K562 (cell line): ENCODE results near the gene ZNF135.

Experiments
- BRCA1 ChIP-seq, 2 experiments: fragments of 450-650 bp in 1 of 2; sonication (generic) in 1 of 2; formaldehyde crosslinking in 1 of 2; IDR thresholded peaks; 2 replicates each; pipeline versions ENCODE4 v1.5.0 to v1.6.1; 2017 to 2020; ENCODE audit warnings: mild to moderate bottlenecking in 1 of 2, missing genetic modification reagents in 1 of 2
- CHD4 ChIP-seq: fragments of 200-600 bp; sonication (generic); IDR thresholded peaks from 3 replicates; pipeline ENCODE4 v1.6.1; 2012; ENCODE audit warnings: low read depth, mild to moderate bottlenecking, mixed read lengths, low read length, inconsistent platforms; ENCODE audit not compliant: insufficient read depth, insufficient replicate concordance, poor library complexity, severe bottlenecking
- CTCF ChIP-seq, 3 experiments: IDR thresholded peaks in 2 of 3; conservative IDR thresholded peaks in 1 of 3; 2 replicates each; pipeline ENCODE4 v1.5.1; 2011 to 2012; ENCODE audit warnings: low read length in 3 of 3, mild to moderate bottlenecking in 3 of 3, control low read depth in 2 of 3, improper control_type of control experiment in 1 of 3, inconsistent platforms in 1 of 3, low read depth in 1 of 3, mixed read lengths in 1 of 3, moderate library complexity in 1 of 3; ENCODE audit not compliant: insufficient read depth in 2 of 3
- ELK1 ChIP-seq: sonication (generic); formaldehyde crosslinking; IDR thresholded peaks from 2 replicates; pipeline ENCODE4 v1.8.1; 2022; ENCODE audit warnings: missing genetic modification reagents
- ETV6 ChIP-seq, 3 experiments: fragments of 150-350 bp in 1 of 3; sonication (generic) in 1 of 3; formaldehyde crosslinking in 1 of 3; IDR thresholded peaks; 2 replicates each; pipeline versions ENCODE4 v1.6.1 to v1.8.0; 2014 to 2022; ENCODE audit warnings: borderline replicate concordance in 2 of 3, low read depth in 2 of 3, antibody characterized with exemption in 1 of 3, low read length in 1 of 3, mild to moderate bottlenecking in 1 of 3, missing genetic modification reagents in 1 of 3
- MAFK ChIP-seq: IDR thresholded peaks from 2 replicates; pipeline ENCODE4 v1.6.1; 2011; ENCODE audit warnings: low read length, improper control_type of control experiment
- MYC ChIP-seq, 2 experiments: fragments of 250-450 bp in 1 of 2; sonication (Bioruptor Pico) in 1 of 2; IDR thresholded peaks; 2 replicates each; pipeline versions ENCODE4 v1.5.1 to v1.6.1; 2012 to 2021; ENCODE audit warnings: low read depth in 2 of 2, borderline replicate concordance in 1 of 2, improper control_type of control experiment in 1 of 2, low read length in 1 of 2, mild to moderate bottlenecking in 1 of 2, moderate library complexity in 1 of 2
- RBBP5 ChIP-seq: fragments of 200-600 bp; sonication (generic); IDR thresholded peaks from 2 replicates; pipeline ENCODE4 v1.6.1; 2012; ENCODE audit warnings: borderline replicate concordance, mild to moderate bottlenecking, low read length, control low read depth, inconsistent platforms; ENCODE audit not compliant: insufficient read depth, poor library complexity, severe bottlenecking
- STAG1 ChIP-seq: sonication (generic); formaldehyde crosslinking; IDR thresholded peaks from 2 replicates; pipeline ENCODE4 v1.5.0; 2020; ENCODE audit warnings: missing genetic modification reagents, borderline replicate concordance
- THAP7 ChIP-seq: fragments of 250-450 bp; sonication (Bioruptor Pico); IDR thresholded peaks from 2 replicates; pipeline ENCODE4 v1.5.0; 2021
- USF1 ChIP-seq: sonication (generic); formaldehyde crosslinking; IDR thresholded peaks from 2 replicates; pipeline ENCODE4 v1.9.0; 2022; ENCODE audit warnings: mild to moderate bottlenecking, missing genetic modification reagents
- ZFP36 ChIP-seq: fragments of 150-350 bp; IDR thresholded peaks from 2 replicates; pipeline ENCODE4 v1.6.1; 2018; ENCODE audit warnings: low read length, low read depth; ENCODE audit not compliant: partially characterized antibody
- ZNF583 ChIP-seq: fragments of 250-450 bp; sonication (Bioruptor Pico); IDR thresholded peaks from 2 replicates; pipeline ENCODE4 v1.4.0; 2020

GRCh38 chr19:58118979-58119733 is 60.1 kb downstream of the ZNF135 start:
- no peak for TF ChIP-seq CTCF (IDR thresholded peaks at IDR 0.05 in 2 of 3, conservative IDR thresholded peaks at IDR 0.05 in 1 of 3; ENCODE audit: insufficient read depth in 2 of 3, low read depth in 1 of 3, low read length in 3 of 3)
- no peak for TF ChIP-seq CHD4
- TF ChIP-seq THAP7 (CRISPR knock-in tag), result no peak
- no peak for TF ChIP-seq ZFP36
- TF ChIP-seq ELK1 (CRISPR knock-in tag), result no peak
- TF ChIP-seq USF1 (CRISPR knock-in tag), result no peak
- no peak for TF ChIP-seq BRCA1 (IDR thresholded peaks at IDR 0.05)
- TF ChIP-seq BRCA1 (CRISPR knock-in tag; IDR thresholded peaks at IDR 0.05), result no peak
- no peak for TF ChIP-seq MYC (IDR thresholded peaks at IDR 0.05; ENCODE audit: low read depth, low read length)
- no peak for TF ChIP-seq MYC (CRISPR knock-in tag; IDR thresholded peaks at IDR 0.05; ENCODE audit: borderline replicate concordance, low read depth)
- no peak for TF ChIP-seq MAFK
- no peak for TF ChIP-seq RBBP5
- no peak for TF ChIP-seq STAG1 (CRISPR knock-in tag)
- no peak for TF ChIP-seq ZNF583 (CRISPR knock-in tag)
- TF ChIP-seq ETV6 (IDR thresholded peaks at IDR 0.05; ENCODE audit: borderline replicate concordance in 1 of 2, low read depth in 2 of 2, low read length in 1 of 2), result no peak
- TF ChIP-seq ETV6 (CRISPR knock-in tag; IDR thresholded peaks at IDR 0.05; ENCODE audit: borderline replicate concordance), result no peak
